Fibroblast of lung (primary cell): ENCODE measurements around the gene SRD5A1. TPM values are rescaled to one million over a fixed set of nuclear protein-coding genes. Genes with fewer than 3 reads are reported as not detected.

Source experiments
- DNase-seq, 2 donors: peaks; one replicate each; pipeline versions ENCODE4 v3.0.0 to v3.0.0-alpha.2; 2010; ENCODE audit warnings: low read depth in 2 of 2
- H2AFZ ChIP-seq: 2 replicates; pipeline ENCODE4 v1.5.1; 2012; ENCODE audit warnings: low read length, control low read depth, inconsistent platforms
- H3K27ac ChIP-seq: 2 replicates; pipeline ENCODE4 v1.5.1; 2011; ENCODE audit warnings: low read length, control low read depth; ENCODE audit not compliant: insufficient read depth
- H3K27me3 ChIP-seq: 2 replicates; pipeline ENCODE4 v1.5.1; 2011; ENCODE audit warnings: mild to moderate bottlenecking, low read length; ENCODE audit not compliant: control insufficient read depth, insufficient read depth
- H3K36me3 ChIP-seq: 2 replicates; pipeline ENCODE4 v1.5.1; 2011; ENCODE audit warnings: low read length; ENCODE audit not compliant: control insufficient read depth, insufficient read depth
- H3K4me1 ChIP-seq: 2 replicates; pipeline ENCODE4 v1.5.1; 2011; ENCODE audit warnings: low read length; ENCODE audit not compliant: control insufficient read depth, insufficient read depth; ENCODE audit errors: extremely low read depth
- H3K4me2 ChIP-seq: 2 replicates; pipeline ENCODE4 v1.5.1; 2011; ENCODE audit warnings: low read length, control low read depth; ENCODE audit not compliant: insufficient read depth; ENCODE audit errors: extremely low read depth
- H3K4me3 ChIP-seq, 4 experiments: fragments of 200-600 bp in 1 of 4; sonication (generic) in 1 of 4; replicated peaks in 1 of 4; 2 replicates each; pipeline ENCODE4 v1.5.1; 2011 to 2016; ENCODE audit warnings: low read length in 4 of 4, low read depth in 3 of 4, mild to moderate bottlenecking in 3 of 4, control low read depth in 2 of 4, inconsistent platforms in 1 of 4, mixed read lengths in 1 of 4; ENCODE audit not compliant: insufficient read depth in 1 of 4; ENCODE audit errors: control extremely low read depth in 1 of 4
- H3K79me2 ChIP-seq: 2 replicates; pipeline ENCODE4 v1.5.1; 2012; ENCODE audit warnings: mild to moderate bottlenecking, low read length, inconsistent platforms; ENCODE audit not compliant: control insufficient read depth, insufficient read depth
- H3K9ac ChIP-seq: 2 replicates; pipeline ENCODE4 v1.5.1; 2011; ENCODE audit warnings: mild to moderate bottlenecking, low read length, control low read depth; ENCODE audit not compliant: insufficient read depth
- H3K9me3 ChIP-seq: 2 replicates; pipeline ENCODE4 v1.5.1; 2012; ENCODE audit warnings: low read depth, low read length; ENCODE audit not compliant: control insufficient read depth, insufficient read depth
- H4K20me1 ChIP-seq: 2 replicates; pipeline ENCODE4 v1.5.1; 2011; ENCODE audit warnings: low read length; ENCODE audit not compliant: control insufficient read depth, insufficient read depth; ENCODE audit errors: extremely low read depth
- CTCF ChIP-seq, 2 donors: IDR thresholded peaks in 1 of 2; conservative IDR thresholded peaks in 1 of 2; 1 replicate in 1 of 2; 2 replicates in 1 of 2; pipeline ENCODE4 v1.5.1; 2011 to 2012; ENCODE audit warnings: low read length in 2 of 2, control low read depth in 1 of 2, inconsistent platforms in 1 of 2, low read depth in 1 of 2, mild to moderate bottlenecking in 1 of 2
- EZH2 ChIP-seq: IDR thresholded peaks from 2 replicates; pipeline ENCODE4 v1.5.1; 2012; ENCODE audit warnings: low read length, control low read depth, mild to moderate bottlenecking; ENCODE audit errors: missing control alignments
- polyA plus RNA-seq, 2 donors: library from polyadenylated mRNA; depleted of rRNA in 1 of 2; stranded (reverse) in 1 of 2; unstranded in 1 of 2; fragments of >200 nt; gene quantifications; 2 replicates each; pipeline ENCODE4 v1.2.1, GENCODE V29; 2011 to 2012; ENCODE audit warnings: missing spikeins in 1 of 2
- total RNA-seq: library from RNA; depleted of rRNA; stranded (reverse); fragments of >200 nt; gene quantifications from 2 replicates; pipeline ENCODE4 v1.2.1, GENCODE V29; 2014

SRD5A1 gene
- total and polyA plus RNA-seq, 2 donors (not counting 1 experiment from before 2014, with no cell fraction given), result 12.1 to 20.6 TPM

- H3K4me2 ChIP-seq, result peak overlapping the region; percentile 98
- no peaks in the 10 kb centered on the region for H3K27me3 ChIP-seq
- no peak for DNase-seq
- H3K27ac ChIP-seq, result peak overlapping the region; percentile 84
- H4K20me1 ChIP-seq, result no peaks in the 10 kb centered on the region
- H3K4me3 ChIP-seq, result peak overlapping the region; percentile 16 to 58 (median 56)
- peaks cover 16% of the 10 kb centered on the region for H3K4me1 ChIP-seq
- H3K9ac ChIP-seq, result no peak overlapping the region
- peaks cover 97% of the 10 kb centered on the region for H3K79me2 ChIP-seq
- no peaks in the 10 kb centered on the region for H3K9me3 ChIP-seq
- no peak for TF ChIP-seq CTCF (conservative IDR thresholded peaks at IDR 0.05 in 1 of 2, IDR thresholded peaks at IDR 0.05 in 1 of 2; ENCODE audit: low read depth in 1 of 2, low read length in 2 of 2)
- TF ChIP-seq EZH2, result no peak
- peaks cover 2% of the 10 kb centered on the region for H3K36me3 ChIP-seq
- H2AFZ ChIP-seq, result no peak overlapping the region
Observed at GRCh38 chr5:6721442-6721841, 88.2 kb downstream of the SRD5A1 start.

- H3K9ac ChIP-seq, result peak overlapping the region; percentile 33
- peak overlapping the region; percentile 84 for H3K27ac ChIP-seq
- H3K36me3 ChIP-seq, result peaks cover 2% of the 10 kb centered on the region
- H3K4me1 ChIP-seq, result peaks cover 14% of the 10 kb centered on the region
- H2AFZ ChIP-seq, result peak overlapping the region; percentile 21
- peak overlapping the region; percentile 98 for H3K4me2 ChIP-seq
- no peak for TF ChIP-seq EZH2
- H4K20me1 ChIP-seq, result no peaks in the 10 kb centered on the region
- no peaks in the 10 kb centered on the region for H3K9me3 ChIP-seq
- no peaks in the 10 kb centered on the region for H3K27me3 ChIP-seq
- H3K79me2 ChIP-seq, result peaks cover 97% of the 10 kb centered on the region
- peak in 1 of 2 donors; percentile 38 for DNase-seq
- peak overlapping the region; percentile 16 to 58 (median 56) for H3K4me3 ChIP-seq
Observed at GRCh38 chr5:6722015-6722414, 88.8 kb downstream of the SRD5A1 start.

GRCh38 chr5:6723122-6723815, 90.0 kb downstream of the SRD5A1 start:
- no peaks in the 10 kb centered on the region for H3K27me3 ChIP-seq
- H3K4me3 ChIP-seq, result peak overlapping the region in 1 of 4 experiments; percentile 22
- H3K4me1 ChIP-seq, result peaks cover 14% of the 10 kb centered on the region
- TF ChIP-seq EZH2 (no peak), CTCF (conservative IDR thresholded peaks at IDR 0.05 in 1 of 2, IDR thresholded peaks at IDR 0.05 in 1 of 2; ENCODE audit: low read depth in 1 of 2, low read length in 2 of 2) (no peak)
- no peaks in the 10 kb centered on the region for H3K9me3 ChIP-seq
- no peak overlapping the region for H2AFZ ChIP-seq
- H3K36me3 ChIP-seq, result peaks cover 2% of the 10 kb centered on the region
- peak overlapping the region; percentile 5 for H3K4me2 ChIP-seq
- H3K27ac ChIP-seq, result no peak overlapping the region
- H4K20me1 ChIP-seq, result no peaks in the 10 kb centered on the region
- no peak overlapping the region for H3K9ac ChIP-seq
- H3K79me2 ChIP-seq, result peaks cover 97% of the 10 kb centered on the region
- DNase-seq, result no peak
